HG03432 (cell line): ENCODE data around the gene KAT6B.
"Not testable (repeated sequence)": the region's sequence is repeated elsewhere in the genome, so short reads cannot be mapped to it uniquely, and the experiment has no call there.

Experiments
- ATAC-seq: cut with Tn5 transposase; IDR thresholded peaks from one replicate; pipeline ENCODE4 v1.9.1; 2021; ENCODE audit warnings: mild to moderate bottlenecking, moderate library complexity; ENCODE audit not compliant: unreplicated experiment

The KAT6B gene

GRCh38 chr10:74916283-74916682, 89.9 kb downstream of the KAT6B start:
- ATAC-seq: no peak

DNA sequence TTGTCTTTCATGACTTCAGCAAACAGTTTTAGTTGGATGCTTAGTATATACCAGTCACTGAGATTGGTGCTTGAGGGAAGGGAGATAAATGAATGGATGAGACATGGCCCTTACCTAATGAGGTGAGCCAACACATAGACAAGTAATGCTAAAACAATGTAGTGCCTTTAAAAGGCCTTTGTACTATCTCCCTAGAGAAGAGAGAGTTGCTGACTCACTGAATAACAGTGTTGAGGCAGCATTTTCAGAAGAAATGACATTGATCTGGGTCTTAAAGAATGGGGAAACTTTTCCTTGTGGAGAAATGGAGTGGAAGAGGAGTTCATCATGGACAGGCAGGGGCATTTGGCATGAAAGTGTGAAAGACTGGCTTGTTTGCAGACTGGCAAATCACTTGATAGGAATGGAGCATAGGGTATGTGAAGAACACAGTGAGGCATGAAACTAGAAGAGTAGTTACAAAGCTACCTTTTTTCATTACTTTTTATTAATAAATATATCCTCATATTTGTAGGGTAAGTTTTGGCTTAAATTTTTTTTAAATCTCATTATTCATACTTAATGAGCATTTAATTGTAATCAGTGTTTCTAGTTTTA, 91.2 kb downstream of the KAT6B start:
- ATAC-seq: no peak

GRCh38 chr10:74919671-74920070, 93.3 kb downstream of the KAT6B start:
- no peak for ATAC-seq

GRCh38 chr10:74921070-74921469, 94.7 kb downstream of the KAT6B start:
- not testable (repeated sequence) for ATAC-seq

DNA sequence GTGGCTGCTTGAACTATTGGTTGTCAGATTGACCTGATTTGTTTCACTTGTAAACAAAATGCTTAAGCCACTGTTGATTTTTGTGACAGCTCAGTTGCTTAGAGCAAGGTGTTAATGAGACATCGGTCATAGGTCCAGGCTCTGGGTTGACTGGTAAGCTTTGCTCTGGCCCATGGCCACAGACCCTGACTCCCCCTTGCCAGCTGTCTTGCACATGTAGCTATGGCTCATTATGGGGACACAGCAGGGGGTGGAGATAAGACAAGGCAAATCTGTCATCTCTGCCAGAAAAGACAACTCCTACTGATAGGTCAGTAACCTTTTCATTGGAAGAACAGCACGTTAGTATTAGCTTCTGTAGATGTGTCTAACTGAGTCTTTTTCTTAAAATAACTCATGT, 95.3 kb downstream of the KAT6B start:
- ATAC-seq: no peak

DNA sequence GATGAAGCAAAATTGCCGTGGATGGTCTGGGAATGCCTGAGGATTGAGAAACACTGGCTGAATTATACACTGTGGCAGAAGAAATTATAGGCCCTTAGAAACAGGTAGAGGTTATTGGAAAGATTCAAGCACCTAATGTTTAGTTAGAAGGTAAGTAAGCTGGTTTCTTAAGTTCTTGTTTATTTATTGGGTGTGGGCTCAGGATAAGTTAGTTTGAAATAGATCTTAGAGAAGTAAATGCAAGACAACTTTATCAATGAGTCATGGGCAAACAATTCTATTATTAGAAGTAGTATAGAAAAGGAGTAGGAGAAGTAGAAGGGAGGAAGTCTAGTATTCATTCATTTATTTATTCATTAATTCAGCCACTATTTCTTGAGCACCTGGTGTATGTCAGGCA, 96.5 kb downstream of the KAT6B start:
- no peak for ATAC-seq

DNA sequence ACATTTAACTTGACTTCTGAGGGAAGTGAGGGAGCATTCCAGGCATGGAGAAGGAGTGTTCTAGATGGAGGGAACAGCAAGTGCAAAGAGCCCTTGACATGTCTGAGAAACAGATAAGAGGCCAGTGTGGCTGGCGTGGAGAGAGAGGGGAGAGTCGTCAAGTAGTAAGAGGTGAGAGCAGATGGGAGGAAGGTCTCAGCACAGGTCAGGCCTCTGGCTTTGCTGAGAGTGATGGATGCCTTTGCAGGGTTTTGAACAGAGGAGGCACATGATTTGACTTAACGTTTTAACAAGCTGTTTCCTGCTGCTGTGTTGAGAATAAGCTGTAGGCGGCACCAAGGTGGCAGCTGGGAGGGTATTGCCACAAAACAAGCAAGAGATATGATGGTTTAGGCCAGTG, 97.2 kb downstream of the KAT6B start:
- ATAC-seq: no peak

DNA sequence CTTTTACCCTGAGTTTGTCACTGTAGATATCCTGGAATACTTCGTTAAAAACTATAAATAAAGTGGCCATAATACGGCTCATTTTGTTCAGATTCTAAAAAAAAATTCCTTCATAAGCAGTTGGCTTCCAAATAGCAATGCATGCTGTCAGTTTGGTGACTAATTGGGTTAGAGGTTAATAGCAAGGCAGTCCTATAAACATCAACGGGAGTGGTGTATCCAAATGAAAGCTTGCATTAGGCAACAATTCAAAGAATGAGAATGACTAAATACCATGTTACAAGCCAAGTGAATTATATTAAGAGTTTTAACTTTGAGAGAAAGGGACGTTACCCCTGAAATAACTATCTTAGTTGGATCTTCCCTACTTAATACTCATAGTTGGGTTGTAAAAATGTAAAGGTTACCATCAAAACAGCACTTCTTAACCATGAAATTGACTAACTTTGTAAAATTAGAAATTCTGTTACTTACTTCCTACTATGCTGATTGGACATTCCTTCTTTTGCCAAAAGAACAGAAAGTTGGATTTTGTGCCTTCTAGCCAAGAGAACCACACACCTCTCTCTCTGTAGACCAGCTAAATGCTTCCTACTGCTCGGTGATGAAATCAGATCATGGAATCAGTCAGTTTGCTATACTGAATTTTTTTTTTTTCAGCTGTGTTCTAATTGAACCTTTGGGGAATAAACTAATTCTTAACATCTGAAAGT, 98.0 kb downstream of the KAT6B start:
- no peak for ATAC-seq

- ATAC-seq: no peak
Measured at GRCh38 chr10:74925291-74925690, 98.9 kb downstream of the KAT6B start.

DNA sequence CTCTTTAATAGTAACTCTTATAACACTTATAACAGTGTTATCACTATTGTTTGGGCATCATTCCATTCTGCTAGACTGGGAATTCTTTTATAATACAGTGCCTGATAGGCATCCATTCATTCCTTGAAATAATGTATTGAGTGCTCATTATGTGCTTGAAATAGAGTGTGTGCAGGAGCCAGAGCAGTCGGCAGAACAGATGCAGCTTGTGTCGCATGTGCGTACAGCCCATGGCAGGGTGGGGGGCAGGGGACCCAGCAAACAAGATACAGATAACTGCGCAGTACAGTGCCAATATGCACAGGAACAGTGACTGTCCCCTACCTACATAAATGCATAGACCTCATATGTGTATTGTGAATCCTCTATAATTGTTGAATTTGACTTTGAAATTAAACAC, 99.3 kb downstream of the KAT6B start:
- ATAC-seq: no peak

DNA sequence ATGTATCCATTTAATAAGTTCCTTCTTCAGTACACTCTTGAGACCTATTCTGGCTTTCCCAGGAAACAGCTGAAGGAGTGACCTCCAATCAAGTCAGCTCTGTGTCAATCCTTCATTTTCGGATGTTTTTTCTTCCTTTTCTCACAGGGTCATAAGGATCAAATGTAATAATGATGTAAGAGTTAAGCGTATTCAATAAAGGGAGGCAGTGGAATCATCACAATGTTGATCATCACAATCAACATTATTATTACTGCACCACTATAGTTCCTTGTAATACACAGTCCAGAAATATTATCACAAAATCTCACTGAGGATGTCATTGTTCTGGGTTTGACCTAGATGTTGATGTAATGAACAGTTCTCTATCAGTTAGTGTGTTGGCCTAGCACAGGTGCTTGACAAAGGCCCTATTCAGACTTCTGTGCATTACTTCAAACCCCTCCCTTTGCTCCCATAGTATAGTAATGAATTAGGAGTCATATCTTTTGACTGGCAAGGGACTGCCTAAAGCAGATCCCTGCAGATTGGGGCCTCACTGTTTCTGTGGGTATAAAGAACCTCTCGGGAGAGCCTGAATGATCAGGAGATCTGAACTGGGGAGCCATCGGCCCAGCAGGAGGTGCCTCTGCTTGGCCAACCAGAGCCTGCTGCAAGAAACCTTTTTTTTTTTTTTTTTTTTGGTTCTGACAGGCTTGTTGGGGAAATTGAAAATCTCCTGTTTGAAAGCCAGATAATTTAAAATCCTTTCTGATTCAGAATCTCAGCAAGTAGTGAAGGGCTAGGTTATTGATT, 100.6 kb downstream of the KAT6B start:
- no peak for ATAC-seq

DNA sequence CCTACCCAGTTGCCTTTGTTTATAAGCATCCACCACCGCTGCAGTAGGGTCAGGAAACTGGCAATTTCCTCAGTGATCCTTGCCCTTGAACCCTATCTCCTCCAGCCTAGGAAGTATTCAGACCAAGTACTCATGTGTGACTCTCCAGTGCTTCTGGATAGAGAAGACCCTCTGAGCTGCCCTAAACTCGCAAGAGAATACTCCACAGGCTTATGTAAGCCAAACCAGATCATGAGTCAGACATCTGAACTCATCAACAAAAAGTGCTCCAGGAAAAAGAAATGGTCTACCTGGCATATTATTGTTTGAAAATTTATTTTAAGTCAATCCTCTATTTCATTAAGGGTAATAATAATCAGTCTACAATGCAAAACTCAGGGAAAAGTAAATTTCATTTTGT, 101.3 kb downstream of the KAT6B start:
- ATAC-seq: no peak

GRCh38 chr10:74928742-74929191, 102.4 kb downstream of the KAT6B start:
- ATAC-seq: no peak

- no peak for ATAC-seq
Measured at GRCh38 chr10:74929197-74929596, 102.8 kb downstream of the KAT6B start.

GRCh38 chr10:74930965-74931364, 104.6 kb downstream of the KAT6B start:
- no peak for ATAC-seq

DNA sequence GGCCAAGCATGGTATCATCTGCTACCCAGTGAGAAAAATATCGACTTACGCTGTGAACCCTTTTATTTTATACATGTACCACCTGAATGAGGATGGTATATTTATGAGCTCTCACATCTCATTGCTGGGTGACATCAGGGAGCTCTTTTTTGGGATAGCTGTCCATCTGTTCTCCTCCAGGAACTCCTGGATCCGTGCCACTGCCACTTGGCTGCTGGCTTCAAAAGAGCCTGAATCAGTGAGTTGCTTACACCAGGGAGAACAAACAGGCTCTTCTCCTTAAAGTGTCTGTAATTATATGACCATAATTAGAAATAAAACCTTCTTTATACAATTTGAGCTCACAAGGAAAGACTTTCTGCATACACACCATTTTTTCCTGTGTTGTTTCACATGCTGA, 106.2 kb downstream of the KAT6B start:
- no peak for ATAC-seq

GRCh38 chr10:74934100-74934812, 107.9 kb downstream of the KAT6B start:
- ATAC-seq: no peak

DNA sequence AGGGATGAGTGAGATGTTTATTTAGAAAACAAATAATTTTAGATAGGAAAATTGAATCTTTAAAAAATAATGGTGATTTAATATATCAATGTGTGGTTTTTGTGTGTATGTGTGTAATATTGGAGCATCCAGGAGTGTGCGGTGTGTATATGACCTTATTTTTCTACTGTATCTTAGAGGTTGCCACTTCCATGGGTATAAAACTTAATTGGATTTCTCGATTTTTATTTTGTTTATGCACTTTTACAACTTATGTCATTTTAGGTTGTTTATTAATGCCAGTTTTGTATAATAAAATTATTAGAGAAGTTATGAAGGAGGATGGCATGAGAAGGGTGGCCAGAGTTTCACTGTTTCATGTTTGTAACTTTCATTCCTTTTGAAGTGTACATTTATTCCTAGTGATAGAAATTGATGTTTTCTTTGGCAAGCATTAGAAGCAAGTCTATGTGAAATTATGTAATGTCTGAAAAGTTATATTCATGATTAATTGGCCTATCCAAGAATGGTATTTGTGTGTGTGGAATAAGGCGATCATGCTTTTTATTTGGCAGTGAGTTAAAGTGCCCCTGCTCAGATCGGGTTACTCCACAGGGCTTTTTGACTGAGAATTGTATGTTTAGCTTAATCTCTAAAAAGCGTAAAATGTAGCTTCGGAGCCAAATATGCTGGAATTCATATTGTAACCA, 110.3 kb downstream of the KAT6B start:
- no peak for ATAC-seq

DNA sequence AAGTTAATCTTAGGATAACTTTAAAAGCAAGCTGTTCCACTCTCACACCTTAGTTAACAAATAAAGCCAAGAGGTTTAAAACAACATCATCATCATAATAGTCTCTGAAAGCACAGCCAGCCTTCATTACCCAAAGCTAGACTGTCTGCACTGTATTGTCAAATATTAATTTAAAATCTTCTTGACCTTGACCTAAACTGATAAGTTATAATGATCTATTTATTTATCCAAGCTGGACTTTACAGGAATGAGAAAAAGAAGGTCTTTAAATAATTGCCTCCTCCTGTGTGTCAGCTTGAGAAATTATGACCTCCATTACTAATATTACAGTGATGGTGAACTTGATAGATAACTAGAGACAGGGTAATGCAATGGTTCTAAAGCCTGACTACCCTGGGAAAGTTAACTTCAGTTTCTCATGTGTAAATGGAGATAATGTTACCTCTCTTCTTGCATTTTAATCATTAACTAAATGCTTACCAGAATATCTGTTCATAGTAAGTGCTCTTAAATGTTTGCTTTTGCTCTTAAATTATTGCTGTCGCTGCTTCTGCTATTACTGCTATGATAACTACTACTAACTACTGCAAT, 111.0 kb downstream of the KAT6B start:
- no peak for ATAC-seq

DNA sequence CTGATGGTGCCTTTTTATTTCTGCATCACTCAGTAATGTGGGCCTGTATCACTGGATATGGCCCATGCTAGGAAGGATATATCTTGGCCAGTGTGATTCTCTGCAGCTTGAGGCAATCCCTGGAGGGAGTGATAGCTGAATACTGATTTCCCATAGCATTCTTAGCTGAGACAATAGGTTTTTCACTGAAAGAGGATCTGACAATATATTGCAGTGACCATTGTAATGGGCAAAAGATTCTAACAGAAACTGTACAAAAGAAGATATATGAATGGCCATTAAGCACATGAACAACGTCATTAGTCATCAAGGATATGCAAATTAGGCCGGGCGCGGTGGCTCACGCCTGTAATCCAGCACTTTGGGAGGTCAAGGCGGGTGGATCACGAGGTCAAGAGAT, 117.8 kb downstream of the KAT6B start:
- ATAC-seq: no peak
